AG08395 (cell line): ENCODE measurements around the gene GCNA.
A peak's percentile ranks its signal among the peaks of the same experiment; 100 is the strongest.

Experiments
- DNase-seq: peaks from one replicate; pipeline ENCODE4 v3.0.0; 2012; ENCODE audit warnings: mixed read lengths, low spot score

Gene GCNA

GRCh38 chrX:71615954-71616353 is 37.7 kb downstream of the GCNA start:
- DNase-seq: no peak

GRCh38 chrX:71616672-71617529 is 38.7 kb downstream of the GCNA start:
- DNase-seq: no peak

GRCh38 chrX:71617742-71618141 is 39.5 kb downstream of the GCNA start:
- no peak for DNase-seq

GRCh38 chrX:71618303-71618721 is 40.1 kb downstream of the GCNA start, which contains the start of gene CXCR3:
TSS of gene CXCR3 (minus strand) at chrX:71618511. CDS start at chrX:71618449, 62 bp downstream.
- no peak for DNase-seq

GRCh38 chrX:71618787-71619186 is 40.5 kb downstream of the GCNA start:
- no peak for DNase-seq

GRCh38 chrX:71619193-71619592 is 41.0 kb downstream of the GCNA start:
- no peak for DNase-seq

- no peak for DNase-seq
Observed at GRCh38 chrX:71619986-71620385, 41.7 kb downstream of the GCNA start.

GRCh38 chrX:71621603-71622002 is 43.4 kb downstream of the GCNA start:
- peak; percentile 33 for DNase-seq

GRCh38 chrX:71622032-71622575 is 43.9 kb downstream of the GCNA start:
- no peak for DNase-seq

- peak; percentile 86 for DNase-seq
Observed at GRCh38 chrX:71622576-71623450, 44.6 kb downstream of the GCNA start.

GRCh38 chrX:71623714-71624113 is 45.5 kb downstream of the GCNA start:
- DNase-seq: no peak

- no peak for DNase-seq
Observed at GRCh38 chrX:71625471-71625870, 47.2 kb downstream of the GCNA start.

GRCh38 chrX:71626576-71626975 is 48.3 kb downstream of the GCNA start:
- no peak for DNase-seq

- peak; percentile 25 for DNase-seq
Observed at GRCh38 chrX:71627588-71628404, 49.6 kb downstream of the GCNA start.

- no peak for DNase-seq
Observed at GRCh38 chrX:71629467-71629866, 51.2 kb downstream of the GCNA start.

GRCh38 chrX:71632923-71633657 is 54.9 kb downstream of the GCNA start:
- no peak for DNase-seq

- DNase-seq: no peak
Observed at GRCh38 chrX:71634366-71634765, 56.1 kb downstream of the GCNA start.

- DNase-seq: no peak
Observed at GRCh38 chrX:71636438-71637252, 58.4 kb downstream of the GCNA start.

- DNase-seq: peak; percentile 29
Observed at GRCh38 chrX:71637253-71637618, 59.0 kb downstream of the GCNA start.

GRCh38 chrX:71637848-71638247 is 59.6 kb downstream of the GCNA start:
- peak; percentile 46 for DNase-seq
